HG03095 (cell line): ENCODE results near the gene PRKCH.
"Not testable (repeated sequence)": the region's sequence is repeated elsewhere in the genome, so short reads cannot be mapped to it uniquely, and the experiment has no call there.

ENCODE experiments used
- ATAC-seq: cut with Tn5 transposase; IDR thresholded peaks from one replicate; pipeline ENCODE4 v1.9.1; 2021; ENCODE audit warnings: moderate library complexity; ENCODE audit not compliant: unreplicated experiment

PRKCH gene

DNA sequence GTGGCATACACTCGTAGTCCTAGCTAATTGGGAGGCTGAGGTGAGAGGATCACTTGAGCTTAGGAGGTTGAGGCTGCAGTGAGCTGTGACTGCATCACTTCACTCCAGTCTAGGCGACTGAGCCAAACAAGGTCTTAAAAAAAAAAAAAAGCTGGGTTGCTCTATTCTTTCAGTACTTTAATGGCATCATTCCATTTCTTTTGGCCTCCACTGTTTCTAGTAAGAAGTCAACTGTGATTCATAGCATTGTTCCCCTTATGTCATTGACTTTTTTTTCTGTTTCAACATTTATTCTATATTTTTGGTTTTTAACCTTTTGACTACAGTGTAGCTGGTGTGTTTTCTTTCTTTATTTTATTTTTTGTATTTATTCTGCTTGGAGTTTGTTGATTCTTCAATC is 16.7 kb upstream of the PRKCH start:
- ATAC-seq: no peak

DNA sequence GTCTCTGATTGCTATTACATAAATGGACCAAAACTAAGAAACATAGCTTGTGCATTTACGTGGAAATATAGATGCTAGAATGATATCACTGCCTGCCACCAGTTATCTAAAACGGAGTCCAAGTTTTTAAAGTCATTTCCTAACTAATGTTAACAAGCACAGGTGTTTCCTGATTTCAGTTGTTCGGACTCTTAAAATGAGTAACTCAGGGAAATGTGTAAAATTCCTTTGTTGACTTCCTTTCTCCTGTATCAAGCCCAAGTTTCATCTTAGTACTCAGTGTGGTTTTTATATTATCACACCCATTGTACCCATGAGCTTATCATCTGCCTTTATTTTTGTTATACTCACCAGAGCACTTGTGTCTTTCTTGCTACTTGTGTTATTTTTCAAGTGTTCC is 13.2 kb upstream of the PRKCH start:
- ATAC-seq: no peak

- not testable (repeated sequence) for ATAC-seq
Measured at GRCh38 chr14:61308701-61309100, 12.7 kb upstream of the PRKCH start.

- no peak for ATAC-seq
Measured at GRCh38 chr14:61315313-61315712, 6.1 kb upstream of the PRKCH start.

GRCh38 chr14:61319086-61319485 is 2.3 kb upstream of the PRKCH start:
- no peak for ATAC-seq

DNA sequence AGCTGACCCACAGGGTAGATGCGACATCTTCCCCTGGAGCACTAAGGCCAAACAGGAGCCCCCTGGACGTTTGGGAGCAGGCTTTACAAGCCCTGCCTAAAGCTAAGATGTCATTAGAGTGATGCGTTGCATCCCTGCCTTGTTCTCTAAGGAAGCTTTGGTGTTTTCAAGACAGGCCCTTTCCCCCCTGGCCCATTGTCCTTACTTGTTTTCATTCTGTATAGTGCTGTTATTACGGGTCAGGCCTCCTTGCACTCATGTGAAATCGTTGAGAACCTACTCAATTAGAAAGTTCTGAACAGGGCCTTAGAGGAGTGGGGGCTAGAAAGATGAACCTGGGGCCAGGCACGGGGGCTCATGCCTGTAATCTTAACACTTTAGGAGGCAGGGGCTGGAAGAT is 1.7 kb upstream of the PRKCH start:
- ATAC-seq: no peak

GRCh38 chr14:61320170-61320569 is 1.2 kb upstream of the PRKCH start:
- ATAC-seq: not testable (repeated sequence)

- ATAC-seq: no peak
Measured at GRCh38 chr14:61320806-61321384, 484 bp upstream of the PRKCH start.

- peak; percentile 12 for ATAC-seq
Measured at GRCh38 chr14:61322011-61322798, 826 bp downstream of the PRKCH start.

GRCh38 chr14:61322799-61323290 is 1.5 kb downstream of the PRKCH start:
- no peak for ATAC-seq

GRCh38 chr14:61323970-61324369 is 2.6 kb downstream of the PRKCH start:
- ATAC-seq: no peak

DNA sequence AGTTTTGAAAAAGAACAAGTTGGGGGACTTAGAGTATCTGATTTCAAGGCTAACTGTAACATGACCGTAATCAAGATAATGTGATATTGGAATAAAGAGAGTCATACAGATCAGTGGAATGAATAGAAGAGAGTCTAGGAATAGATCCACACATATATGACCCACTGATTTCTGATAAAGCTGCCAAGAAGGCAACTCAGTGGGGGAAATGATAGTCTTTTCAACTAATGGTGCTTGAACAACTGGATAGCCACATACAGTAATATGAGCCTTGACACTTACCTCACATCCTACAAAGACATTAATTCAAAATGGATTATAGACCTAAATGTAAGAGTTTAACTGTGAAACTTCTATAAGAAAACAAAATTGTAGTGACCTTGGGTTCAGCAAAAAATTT is 3.8 kb downstream of the PRKCH start:
- no peak for ATAC-seq

- no peak for ATAC-seq
Measured at GRCh38 chr14:61326146-61326545, 4.8 kb downstream of the PRKCH start.

DNA sequence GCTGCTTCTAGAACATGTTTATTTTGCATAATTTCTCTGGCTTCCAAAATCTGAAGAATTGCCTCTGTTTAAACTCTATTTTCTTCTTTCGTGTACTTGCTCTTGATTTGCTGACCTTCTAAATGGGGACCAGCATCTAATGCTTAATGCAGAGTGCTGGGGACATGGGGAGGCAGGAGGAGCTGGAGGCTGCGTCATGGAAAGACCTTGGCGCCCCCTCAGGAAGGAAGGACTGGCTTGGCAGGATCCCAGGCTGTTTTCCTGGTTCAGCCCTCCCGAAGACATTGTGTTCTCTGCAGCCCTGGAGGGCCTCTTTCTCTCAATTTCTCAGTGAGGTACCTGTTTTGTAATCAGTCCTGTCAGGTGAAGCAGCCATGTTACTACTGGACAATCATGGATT is 5.5 kb downstream of the PRKCH start:
- ATAC-seq: no peak

DNA sequence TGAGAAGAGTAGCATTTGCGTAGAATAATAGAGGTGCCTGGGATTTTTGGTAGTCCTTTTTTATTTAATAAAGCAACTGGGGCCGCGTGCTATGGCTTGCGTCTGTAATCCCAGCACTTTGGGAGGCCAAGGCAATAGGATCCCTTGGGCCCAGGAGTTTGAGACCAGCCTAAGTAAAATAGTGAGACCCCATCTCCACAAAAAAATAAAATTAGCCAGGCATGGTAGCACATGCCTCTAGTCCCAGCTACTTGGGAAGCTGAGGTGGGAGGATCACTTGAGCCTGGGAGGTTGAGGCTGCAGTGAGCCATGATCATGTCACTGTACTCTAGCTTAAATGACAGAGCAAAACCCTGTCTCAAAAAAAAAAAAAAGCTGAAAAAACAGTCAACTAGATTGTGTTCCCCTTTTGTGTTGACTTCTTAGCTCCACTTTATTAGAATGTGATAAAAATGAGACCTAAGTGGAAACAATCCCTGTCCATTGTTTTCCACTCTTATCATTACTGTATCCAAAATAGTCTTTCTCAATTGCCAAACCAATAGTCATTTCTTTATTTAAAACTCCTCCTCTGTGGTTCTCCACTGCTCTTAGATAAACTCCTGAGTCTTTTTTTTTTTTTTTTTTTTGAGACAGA is 7.4 kb downstream of the PRKCH start:
- ATAC-seq: no peak

DNA sequence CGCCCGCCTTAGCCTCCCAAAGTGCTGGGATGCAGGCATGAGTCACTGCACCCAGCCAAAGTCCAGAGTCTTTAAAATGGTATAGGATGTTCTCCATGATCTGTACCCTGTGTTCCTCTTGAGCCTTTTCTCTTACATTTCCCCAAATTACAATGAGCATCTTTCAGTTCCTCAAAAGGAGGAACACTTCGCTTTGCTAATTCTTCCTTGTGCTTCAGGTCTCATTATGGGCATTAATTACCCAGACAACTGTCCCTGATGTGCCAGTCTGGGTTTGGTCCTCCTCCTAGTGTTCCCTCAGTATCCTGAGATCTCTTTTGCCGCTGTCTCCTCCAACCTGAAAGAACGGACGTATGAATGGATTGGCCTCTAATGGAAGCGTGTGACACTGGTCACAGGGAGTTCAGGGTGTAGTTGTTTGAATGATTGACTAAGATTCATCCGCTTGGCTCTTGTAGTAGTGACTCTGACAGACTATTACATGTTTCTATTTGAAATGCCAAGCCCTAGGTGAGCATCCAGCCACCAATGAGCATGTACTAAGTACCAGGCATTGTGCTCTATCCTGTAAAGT is 8.2 kb downstream of the PRKCH start:
- ATAC-seq: no peak

DNA sequence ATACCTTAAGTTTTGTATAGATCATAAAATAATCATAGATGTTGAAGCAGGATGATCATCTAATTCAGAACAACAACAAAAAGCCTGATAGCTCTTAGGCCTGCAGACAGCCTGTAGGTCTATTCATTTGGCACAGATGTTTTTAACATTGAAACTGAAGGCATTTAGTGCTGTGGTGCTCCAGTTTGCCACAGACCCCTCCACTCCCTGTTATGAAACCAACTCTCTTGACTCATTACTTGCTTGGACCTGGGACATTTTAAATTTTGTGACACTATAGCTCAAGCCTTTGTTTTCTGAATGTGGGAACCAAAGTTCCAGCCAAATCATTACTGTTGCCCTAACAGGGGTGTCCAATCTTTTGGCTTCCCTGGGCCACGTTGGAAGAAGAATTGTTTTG is 9.1 kb downstream of the PRKCH start:
- ATAC-seq: no peak

DNA sequence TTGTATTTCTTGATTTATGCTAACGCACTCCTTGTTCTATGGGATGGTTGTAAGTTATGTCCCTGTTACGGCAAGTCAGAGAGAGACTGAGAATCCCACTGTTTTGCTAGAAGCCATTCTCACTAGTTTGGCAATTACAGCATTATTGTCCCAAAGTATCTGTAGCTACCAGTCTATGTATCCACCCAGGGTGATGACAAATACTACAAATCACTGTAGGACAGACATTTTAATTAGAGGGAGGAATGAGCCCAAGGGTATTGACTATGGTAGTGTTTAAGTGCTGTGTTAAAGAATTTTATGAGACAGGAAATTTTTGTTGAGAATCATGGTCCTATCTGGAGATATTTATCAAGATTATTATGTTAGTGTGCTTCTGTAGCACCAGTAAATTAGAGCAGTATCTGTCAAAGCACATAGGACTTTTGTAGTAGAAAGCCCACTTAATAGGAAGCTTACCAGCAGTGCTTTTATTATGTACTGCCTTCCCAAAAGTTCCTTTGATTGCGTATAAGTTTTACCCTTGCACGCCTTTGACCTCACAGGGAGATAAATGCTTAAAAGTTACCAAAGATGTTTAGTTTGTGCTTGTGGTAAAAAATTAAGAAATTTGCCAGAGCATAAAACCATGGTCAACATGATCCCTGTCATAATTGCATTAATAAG is 10.7 kb downstream of the PRKCH start:
- ATAC-seq: no peak

- no peak for ATAC-seq
Measured at GRCh38 chr14:61332658-61333029, 11.3 kb downstream of the PRKCH start.

DNA sequence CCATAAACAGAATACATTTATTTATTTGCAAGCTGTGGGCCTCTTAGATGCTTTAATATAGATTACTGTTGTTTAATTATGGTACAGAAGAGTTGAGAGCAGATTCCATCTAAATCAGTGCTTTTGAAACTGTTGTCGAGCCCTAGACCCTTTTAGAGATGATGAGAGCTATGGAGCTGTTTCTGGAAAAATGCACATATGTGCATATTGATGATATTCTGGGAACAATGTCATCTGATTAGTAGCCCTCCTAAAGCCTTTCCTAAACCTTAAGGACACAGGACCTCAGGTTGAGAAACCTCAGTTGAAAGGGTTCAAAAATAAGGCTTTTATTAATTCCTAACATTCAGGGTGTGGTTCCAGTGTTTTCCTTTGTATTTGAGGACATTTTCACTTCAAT is 11.7 kb downstream of the PRKCH start:
- ATAC-seq: no peak

GRCh38 chr14:61334197-61334701 is 12.9 kb downstream of the PRKCH start:
- no peak for ATAC-seq
